Measurements from ENCODE around the gene TRAM2.

Gene TRAM2

GRCh38 chr6:52544602-52545405, 32.1 kb downstream of the TRAM2 start:
- DNase-seq: no peak

- DNase-seq: peak; percentile 64
Observed at GRCh38 chr6:52543729-52544601, 32.9 kb downstream of the TRAM2 start.

GRCh38 chr6:52543262-52543661, 33.6 kb downstream of the TRAM2 start:
- DNase-seq: no peak

GRCh38 chr6:52541135-52541534, 35.7 kb downstream of the TRAM2 start:
- DNase-seq: no peak

DNA sequence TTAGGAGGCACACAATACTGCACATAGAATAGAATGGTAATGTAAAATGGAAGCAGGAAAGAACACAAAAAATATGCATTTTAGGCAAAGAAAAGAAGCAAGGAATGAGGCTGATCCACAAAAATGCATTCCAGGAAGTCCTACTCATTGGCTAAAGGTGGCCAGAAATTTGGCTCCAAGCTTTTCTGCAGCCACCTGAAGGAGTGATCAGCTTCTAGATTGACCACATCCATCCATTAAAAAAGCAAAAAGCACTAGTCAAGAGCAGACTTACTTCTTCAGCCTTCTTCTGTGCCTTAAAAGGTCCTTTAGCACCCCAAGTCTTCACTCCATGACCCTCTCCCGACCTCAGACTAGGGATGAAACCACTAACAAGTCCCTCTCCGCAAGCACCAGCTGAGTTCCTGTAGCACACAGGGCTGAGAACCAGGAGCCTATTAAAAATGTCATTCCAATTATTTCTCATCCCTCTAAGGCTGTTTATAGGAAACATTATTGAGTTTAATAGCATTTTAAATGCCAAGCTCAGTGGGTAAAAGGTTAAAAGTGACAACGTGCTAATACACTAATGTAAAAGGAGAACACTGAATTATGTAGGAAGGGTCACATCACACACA, 36.5 kb downstream of the TRAM2 start:
- peak; percentile 82 for DNase-seq

GRCh38 chr6:52539607-52540006, 37.3 kb downstream of the TRAM2 start:
- peak; percentile 87 for DNase-seq

DNA sequence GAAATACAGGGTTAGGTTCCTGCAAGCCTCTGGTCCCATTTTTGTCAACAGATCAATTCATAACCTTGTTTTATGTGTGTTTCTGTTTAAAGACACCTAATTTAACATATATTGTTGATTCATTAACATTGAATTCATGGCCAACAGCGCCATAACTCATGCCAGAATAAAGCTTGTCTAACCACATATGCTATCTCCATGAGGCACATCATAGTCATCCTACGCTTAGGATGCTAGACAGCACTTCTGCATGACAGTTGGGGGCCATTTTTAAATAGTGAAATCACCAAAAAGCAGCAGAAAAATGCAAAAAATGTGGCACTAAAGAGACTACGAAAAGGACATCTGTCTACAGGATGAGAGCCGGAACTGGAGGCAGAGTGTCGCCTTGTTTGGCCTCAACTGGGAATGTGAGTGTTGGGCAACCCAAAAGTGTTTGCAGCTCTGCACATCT, 37.9 kb downstream of the TRAM2 start:
- peak; percentile 93 for DNase-seq

- peak; percentile 91 for DNase-seq
Observed at GRCh38 chr6:52538252-52538900, 38.5 kb downstream of the TRAM2 start.

- peak; percentile 56 for DNase-seq
Observed at GRCh38 chr6:52537001-52537753, 39.7 kb downstream of the TRAM2 start.

GRCh38 chr6:52536424-52536916, 40.4 kb downstream of the TRAM2 start:
- DNase-seq: no peak

GRCh38 chr6:52535711-52536423, 41.0 kb downstream of the TRAM2 start:
- DNase-seq: no peak

- no peak for DNase-seq
Observed at GRCh38 chr6:52534966-52535390, 41.9 kb downstream of the TRAM2 start.

DNA sequence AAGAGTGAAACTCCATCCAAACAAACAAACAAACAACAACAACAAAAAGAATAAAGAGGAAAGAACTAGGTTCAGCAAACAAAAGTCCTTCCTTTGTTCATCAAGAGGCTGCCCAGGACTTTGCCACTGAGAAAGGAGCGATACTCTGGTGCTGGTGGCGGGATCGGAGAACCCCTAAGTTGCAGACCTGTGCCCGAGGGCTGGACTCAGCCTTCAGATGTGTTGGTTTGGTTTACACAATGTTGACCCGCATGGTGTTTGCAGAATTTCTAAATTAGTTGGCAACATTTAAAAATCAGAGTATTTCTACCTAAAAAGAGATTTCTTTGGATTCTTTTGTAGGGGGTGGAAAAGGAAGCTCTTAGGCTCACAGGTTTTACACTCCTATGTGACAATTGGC, 42.5 kb downstream of the TRAM2 start:
- DNase-seq: no peak

GRCh38 chr6:52533491-52533890, 43.4 kb downstream of the TRAM2 start:
- DNase-seq: no peak

DNA sequence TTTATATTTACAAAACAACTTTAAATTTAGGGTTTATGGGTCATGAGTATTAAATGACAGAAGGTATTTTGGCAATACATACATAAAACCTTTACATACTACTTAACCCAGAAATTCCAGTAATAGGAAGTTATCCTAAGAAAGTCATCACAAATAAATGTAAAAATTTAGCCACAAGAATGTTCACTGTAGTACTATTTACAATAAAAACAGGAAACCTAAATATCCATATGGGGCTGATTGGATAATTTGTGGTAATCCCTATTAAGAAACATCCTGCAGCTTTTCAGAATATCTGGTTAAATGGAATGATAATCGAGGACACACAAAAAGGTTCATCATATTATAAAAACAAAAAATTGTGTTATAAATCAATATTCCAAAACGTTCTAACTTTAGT, 44.4 kb downstream of the TRAM2 start:
- peak; percentile 69 for DNase-seq

DNA sequence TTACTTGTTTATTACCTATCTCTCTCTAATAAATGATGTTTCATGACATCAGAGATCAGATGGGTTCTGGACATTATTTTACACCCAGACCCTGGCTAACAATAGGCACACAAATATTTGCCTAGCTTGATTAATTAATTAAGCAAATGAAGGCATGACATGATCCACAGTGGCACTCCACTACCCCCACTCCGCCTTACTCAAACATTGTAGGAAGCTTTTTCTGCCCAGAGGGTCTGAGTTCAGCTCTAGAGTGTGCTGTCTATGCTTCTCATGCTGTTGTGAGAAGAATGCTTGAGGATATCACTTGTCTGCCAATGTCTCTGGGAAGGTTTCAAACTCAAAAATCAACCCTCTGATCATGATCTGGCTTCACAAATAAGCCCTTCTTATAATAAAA, 45.0 kb downstream of the TRAM2 start:
- no peak for DNase-seq

DNA sequence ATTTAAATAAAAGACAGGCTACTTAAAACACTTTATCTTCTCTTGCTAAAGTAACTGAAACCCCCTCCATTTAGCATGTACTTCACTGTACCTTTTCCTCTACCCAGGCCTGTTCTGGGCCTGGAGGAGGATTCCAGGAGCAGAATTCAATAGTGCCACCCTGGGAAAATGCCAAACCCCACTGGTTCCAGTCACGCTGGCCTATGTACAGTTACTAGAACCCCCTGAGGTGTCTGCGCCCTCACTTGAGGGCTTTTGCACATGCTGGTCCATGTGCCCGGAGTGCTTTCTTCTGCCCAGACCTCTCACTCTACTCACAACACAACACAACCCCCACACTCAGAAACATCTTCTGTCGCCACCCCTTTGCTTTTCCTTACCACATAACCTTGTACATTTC, 45.5 kb downstream of the TRAM2 start:
- DNase-seq: no peak

GRCh38 chr6:52530351-52530750, 46.5 kb downstream of the TRAM2 start:
- DNase-seq: no peak

DNA sequence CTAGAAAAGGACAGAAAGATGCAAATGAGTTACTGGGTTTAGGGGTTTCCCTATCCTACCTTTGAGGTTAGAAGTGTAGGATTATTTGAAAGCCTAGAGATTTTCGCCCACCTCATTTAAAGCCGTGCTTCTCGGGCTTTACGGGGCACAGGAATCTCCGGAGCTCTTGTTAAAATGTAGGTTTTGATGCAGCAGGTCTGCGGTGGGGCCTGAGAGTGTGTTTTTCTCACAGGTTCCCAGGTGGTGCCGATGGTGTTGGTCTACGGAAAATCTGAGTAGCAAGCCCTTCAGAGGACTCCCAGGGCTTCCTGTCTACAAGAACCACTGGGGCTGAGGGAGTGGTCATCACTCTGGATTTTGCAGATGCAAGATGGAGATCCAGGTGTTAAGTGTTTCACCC, 47.5 kb downstream of the TRAM2 start:
- DNase-seq: no peak

GRCh38 chr6:52527436-52527835, 49.4 kb downstream of the TRAM2 start:
- DNase-seq: no peak

DNA sequence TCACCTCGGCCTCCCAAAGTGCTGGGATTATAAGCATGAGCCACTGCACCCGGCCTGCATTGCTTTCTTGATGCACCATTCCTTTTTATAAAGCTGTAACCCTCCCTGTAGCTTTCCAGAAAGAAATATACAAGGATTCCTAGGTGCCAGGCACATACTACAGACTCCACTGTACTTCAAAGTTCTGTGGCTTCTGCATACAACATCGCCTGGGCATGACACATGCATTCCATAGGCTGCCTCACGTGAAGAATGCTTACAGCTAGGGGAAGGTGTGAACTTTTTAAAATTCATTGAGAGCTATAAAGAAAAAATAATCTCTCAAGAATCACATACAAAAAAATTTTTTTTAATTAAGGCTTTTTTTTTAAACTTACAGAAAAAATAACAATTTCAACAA, 50.2 kb downstream of the TRAM2 start:
- DNase-seq: peak; percentile 71
